ENCODE data around the gene RGP1. TPM values are rescaled to one million over a fixed set of nuclear protein-coding genes. Genes with fewer than 3 reads are reported as not detected.
A peak's percentile ranks its signal among the peaks of the same experiment; 100 is the strongest.

RGP1 gene
- total RNA-seq, 2 experiments from 2014 or later: 26.9 to 29.1 TPM

GRCh38 chr9:35738924-35739323, 10.2 kb upstream of the RGP1 start:
- Mint-ChIP-seq H3K4me1 (peaks cover 22% of the 10 kb centered on the region), H3K36me3 (peaks cover 22% of the 10 kb centered on the region), H3K9me3 (no peaks in the 10 kb centered on the region), H3K27me3 (no peaks in the 10 kb centered on the region), H3K4me3 (no peak overlapping the region), H3K27ac (peak overlapping the region; percentile 43)
- no peak for DNase-seq
- POLR2A ChIA-PET: no interaction called here
- ATAC-seq (ENCODE audit: low read depth): no peak

GRCh38 chr9:35740243-35740642, 8.8 kb upstream of the RGP1 start:
- H3K9me3 Mint-ChIP-seq: no peaks in the 10 kb centered on the region
- ATAC-seq (ENCODE audit: low read depth): no peak
- no peak overlapping the region for H3K4me3 Mint-ChIP-seq
- H3K36me3 Mint-ChIP-seq: peaks cover 23% of the 10 kb centered on the region
- POLR2A ChIA-PET: interaction anchor here (1.6 to 2.3 kb wide), 2 partner anchors 8 to 9 kb away, joined by 9 to 13 read pairs; partner anchors contain the start of genes CREB3, GBA2, RGP1 and TLN1
- H3K4me1 Mint-ChIP-seq: peaks cover 23% of the 10 kb centered on the region
- no peak overlapping the region for H3K27ac Mint-ChIP-seq
- no peak for DNase-seq
- no peaks in the 10 kb centered on the region for H3K27me3 Mint-ChIP-seq

DNA sequence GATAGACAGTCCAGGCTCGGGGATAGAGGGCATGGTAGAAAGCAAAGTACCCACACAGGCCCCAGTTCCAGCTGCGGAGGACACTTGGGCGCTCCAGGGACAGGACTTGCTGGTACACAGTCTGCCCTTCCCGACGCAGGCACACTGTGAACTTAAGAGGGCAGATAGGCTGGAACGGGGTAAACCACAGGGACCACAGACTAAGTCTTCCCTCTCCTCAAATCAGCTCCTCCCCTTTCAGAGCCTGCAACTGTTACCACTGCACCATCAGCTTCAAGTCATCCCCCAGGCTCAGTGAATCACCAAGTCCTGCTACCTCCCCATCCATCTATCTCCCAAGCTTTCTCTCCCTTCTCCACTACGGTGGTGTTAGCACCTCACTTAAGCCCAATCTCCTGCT, 7.3 kb upstream of the RGP1 start:
- H3K4me1 Mint-ChIP-seq: peaks cover 25% of the 10 kb centered on the region
- peaks cover 22% of the 10 kb centered on the region for H3K36me3 Mint-ChIP-seq
- H3K9me3 Mint-ChIP-seq: no peaks in the 10 kb centered on the region
- H3K4me3 Mint-ChIP-seq: no peak overlapping the region
- H3K27ac Mint-ChIP-seq: no peak overlapping the region
- POLR2A ChIA-PET: interaction anchor here (0.6 to 2.3 kb wide), 4 partner anchors 10 to 125 kb away, joined by 3 to 13 read pairs (median 3); partner anchors contain the start of genes CREB3 and TLN1
- ATAC-seq (ENCODE audit: low read depth) (peak; percentile 64), DNase-seq (no peak)
- no peaks in the 10 kb centered on the region for H3K27me3 Mint-ChIP-seq

DNA sequence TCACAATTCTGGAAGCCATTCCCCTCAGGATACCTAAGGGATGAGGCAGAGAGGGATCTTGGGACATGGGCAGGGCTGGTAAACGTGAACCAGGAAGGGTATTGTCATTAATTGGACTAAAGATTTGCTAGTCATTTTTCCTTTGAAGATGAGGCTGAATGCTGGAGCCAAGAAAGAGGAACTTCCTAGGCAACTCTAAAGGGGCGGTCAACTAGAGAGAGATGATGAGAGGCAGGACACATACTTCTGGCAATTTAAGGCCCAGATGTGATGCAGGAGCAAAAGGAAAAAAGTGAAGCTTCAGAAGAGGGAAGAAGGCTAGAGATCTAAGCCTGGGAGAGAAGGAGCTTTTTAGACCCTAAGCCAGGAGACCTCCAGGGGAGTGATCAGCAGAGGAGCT, 5.6 kb upstream of the RGP1 start:
- Mint-ChIP-seq H3K9me3 (no peaks in the 10 kb centered on the region), H3K27ac (no peak overlapping the region), H3K4me3 (no peak overlapping the region), H3K4me1 (peaks cover 37% of the 10 kb centered on the region), H3K27me3 (no peaks in the 10 kb centered on the region), H3K36me3 (peaks cover 23% of the 10 kb centered on the region)
- ATAC-seq (ENCODE audit: low read depth): no peak
- POLR2A ChIA-PET: no interaction called here
- no peak for DNase-seq

GRCh38 chr9:35743880-35744518, 5.1 kb upstream of the RGP1 start:
- H3K27ac Mint-ChIP-seq: no peak overlapping the region
- DNase-seq (no peak), ATAC-seq (ENCODE audit: low read depth) (no peak)
- H3K27me3 Mint-ChIP-seq: no peaks in the 10 kb centered on the region
- H3K4me3 Mint-ChIP-seq: no peak overlapping the region
- POLR2A ChIA-PET: no interaction called here
- H3K36me3 Mint-ChIP-seq: peaks cover 17% of the 10 kb centered on the region
- H3K9me3 Mint-ChIP-seq: no peaks in the 10 kb centered on the region
- peaks cover 37% of the 10 kb centered on the region for H3K4me1 Mint-ChIP-seq

DNA sequence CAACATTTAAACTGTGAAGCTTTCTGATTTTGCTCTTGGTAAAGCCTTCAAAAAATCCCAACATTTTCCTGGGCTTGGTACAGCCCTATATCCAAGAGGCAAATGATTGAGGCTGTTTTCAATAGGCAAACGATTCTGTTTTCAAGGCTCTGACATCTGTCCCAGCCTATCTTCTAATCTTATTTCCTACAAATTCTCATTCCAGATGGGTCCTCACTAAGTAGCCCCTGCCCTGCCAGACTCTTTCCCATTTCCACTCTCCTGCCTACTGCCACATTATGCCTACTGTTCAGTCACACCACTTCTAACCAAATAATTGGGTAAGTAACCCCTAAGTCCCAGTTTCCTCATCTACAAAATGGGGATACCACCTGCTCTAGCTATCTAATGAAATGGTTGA, 3.5 kb upstream of the RGP1 start:
- Mint-ChIP-seq H3K4me3 (peak overlapping the region; percentile 58), H3K9me3 (no peaks in the 10 kb centered on the region), H3K27me3 (no peaks in the 10 kb centered on the region), H3K4me1 (peaks cover 44% of the 10 kb centered on the region), H3K36me3 (peaks cover 17% of the 10 kb centered on the region), H3K27ac (no peak overlapping the region)
- POLR2A ChIA-PET: interaction anchor here (1.8 kb wide), 1 partner anchor 13 kb away, joined by 4 read pairs; the partner anchor contains the start of genes CREB3 and TLN1
- DNase-seq (no peak), ATAC-seq (ENCODE audit: low read depth) (no peak)

- POLR2A ChIA-PET: interaction anchor here (1.8 kb wide), 1 partner anchor 14 kb away, joined by 4 read pairs; the partner anchor contains the start of genes CREB3 and TLN1
- ATAC-seq (ENCODE audit: low read depth): no peak
- Mint-ChIP-seq H3K4me1 (peaks cover 45% of the 10 kb centered on the region), H3K27ac (no peak overlapping the region), H3K9me3 (no peaks in the 10 kb centered on the region), H3K4me3 (peak overlapping the region; percentile 88), H3K36me3 (peaks cover 19% of the 10 kb centered on the region), H3K27me3 (no peaks in the 10 kb centered on the region)
- DNase-seq: no peak
Measured at GRCh38 chr9:35746583-35746982, 2.5 kb upstream of the RGP1 start.

DNA sequence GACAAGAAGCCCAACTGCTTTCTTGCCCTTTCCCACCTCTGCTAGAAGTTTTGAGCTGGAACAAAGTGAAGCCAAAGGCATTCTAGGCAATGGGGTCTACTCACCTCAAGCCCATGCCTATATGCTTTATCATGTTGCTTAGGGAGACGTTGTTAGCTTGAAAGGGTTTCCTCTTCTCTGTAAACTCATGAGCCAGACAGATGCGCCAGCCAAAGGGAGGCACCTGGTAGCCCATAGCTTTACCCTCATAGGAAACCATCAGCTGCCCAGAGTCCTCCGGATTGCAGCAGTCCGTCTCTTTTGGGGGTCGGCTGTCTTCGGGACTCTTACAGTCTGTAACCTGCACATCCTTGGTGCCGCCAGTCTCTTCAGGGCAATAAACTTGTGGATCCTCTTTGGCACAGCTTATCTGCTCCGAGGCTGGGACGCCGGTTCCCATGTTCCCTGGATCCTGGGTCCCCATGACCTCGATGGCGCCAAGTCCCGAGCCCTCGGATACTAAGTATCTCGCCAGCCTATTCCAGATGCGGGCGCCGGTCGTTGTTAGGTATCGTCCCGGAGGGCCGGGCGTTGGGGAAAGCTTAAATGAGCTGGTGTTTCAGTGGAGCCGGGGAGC, 737 bp upstream of the RGP1 start:
- Mint-ChIP-seq H3K4me1 (peaks cover 33% of the 10 kb centered on the region), H3K36me3 (peaks cover 23% of the 10 kb centered on the region), H3K27me3 (no peaks in the 10 kb centered on the region), H3K4me3 (peak overlapping the region; percentile 88), H3K27ac (peak overlapping the region; percentile 73), H3K9me3 (no peaks in the 10 kb centered on the region)
- DNase-seq: no peak
- ATAC-seq (ENCODE audit: low read depth): no peak
- POLR2A ChIA-PET: interaction anchor here (0.5 to 3.3 kb wide), 17 partner anchors 8 to 144 kb away, joined by 3 to 53 read pairs (median 7); partner anchors contain the start of genes CCDC107, CREB3, RMRP and SPAG8

- Mint-ChIP-seq H3K4me1 (peaks cover 32% of the 10 kb centered on the region), H3K4me3 (peak overlapping the region; percentile 94), H3K36me3 (peaks cover 23% of the 10 kb centered on the region), H3K27ac (peak overlapping the region; percentile 91), H3K9me3 (no peaks in the 10 kb centered on the region), H3K27me3 (no peaks in the 10 kb centered on the region)
- POLR2A ChIA-PET: interaction anchor here (0.5 to 3.3 kb wide), 18 partner anchors 9 to 737 kb away, joined by 3 to 53 read pairs (median 5); partner anchors contain the start of genes ARHGEF39, CCDC107, CREB3 and HINT2
- no peak for DNase-seq
- peak; percentile 64 for ATAC-seq (ENCODE audit: low read depth)
Measured at GRCh38 chr9:35749515-35750255, 598 bp downstream of the RGP1 start.

DNA sequence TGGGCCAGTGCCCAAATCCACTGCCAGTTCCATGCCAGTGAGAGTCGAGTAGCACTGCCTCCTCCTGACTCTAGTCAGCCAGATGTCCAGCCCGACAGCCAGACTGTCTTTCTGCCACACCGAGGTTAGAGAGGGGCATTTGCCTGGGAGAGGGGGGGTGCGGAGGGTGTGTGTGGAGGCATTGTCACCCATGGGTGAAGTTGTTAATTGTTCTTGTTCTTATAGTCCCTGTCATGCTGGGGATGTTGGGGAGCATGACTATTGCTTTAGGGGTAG, 1.1 kb downstream of the RGP1 start:
- peaks cover 30% of the 10 kb centered on the region for H3K4me1 Mint-ChIP-seq
- peaks cover 21% of the 10 kb centered on the region for H3K36me3 Mint-ChIP-seq
- no peaks in the 10 kb centered on the region for H3K27me3 Mint-ChIP-seq
- H3K9me3 Mint-ChIP-seq: no peaks in the 10 kb centered on the region
- H3K27ac Mint-ChIP-seq: peak overlapping the region; percentile 91
- peak overlapping the region; percentile 94 for H3K4me3 Mint-ChIP-seq
- no peak for ATAC-seq (ENCODE audit: low read depth)
- POLR2A ChIA-PET: interaction anchor here (0.8 to 3.3 kb wide), 12 partner anchors 15 to 145 kb away, joined by 3 to 53 read pairs (median 6); partner anchors contain the start of genes ARHGEF39, CCDC107, CREB3 and HINT2
- DNase-seq: no peak

- DNase-seq (no peak), ATAC-seq (ENCODE audit: low read depth) (no peak)
- Mint-ChIP-seq H3K4me1 (peaks cover 25% of the 10 kb centered on the region), H3K9me3 (no peaks in the 10 kb centered on the region), H3K4me3 (no peak overlapping the region), H3K36me3 (peaks cover 17% of the 10 kb centered on the region), H3K27me3 (no peaks in the 10 kb centered on the region), H3K27ac (no peak overlapping the region)
- POLR2A ChIA-PET: no interaction called here
Measured at GRCh38 chr9:35753466-35753865, 4.4 kb downstream of the RGP1 start.

DNA sequence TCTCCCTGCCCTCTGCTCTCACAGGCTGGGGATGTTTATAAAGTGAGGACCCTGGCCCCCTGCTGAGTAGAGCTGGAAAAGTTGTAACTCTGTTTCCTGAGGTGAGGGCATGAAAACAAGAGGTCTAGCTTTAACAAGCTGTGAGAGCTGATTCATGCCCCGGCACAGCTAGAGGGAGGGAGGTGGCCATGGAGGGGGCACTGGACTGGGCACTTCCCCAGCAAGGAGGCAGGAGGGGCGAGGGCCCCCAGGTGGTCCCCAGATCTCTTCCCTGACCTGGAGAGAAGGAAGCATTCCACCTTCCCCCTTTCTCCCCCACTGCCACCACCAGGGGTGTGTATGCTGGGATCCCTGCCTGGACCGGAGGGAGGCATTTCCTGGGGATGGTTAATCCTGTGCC, 5.2 kb downstream of the RGP1 start, which contains the start of gene MSMP:
Gene MSMP, minus strand, starts transcription at position 13 of the 400 bp plus-strand sequence. CDS start 147 bp downstream, outside the sequence.
- ATAC-seq (ENCODE audit: low read depth) (no peak), DNase-seq (no peak)
- no peak within 1 kb of the TSS for H3K4me3 Mint-ChIP-seq
- peaks cover 31% of the 10 kb centered on the region for H3K4me1 Mint-ChIP-seq
- POLR2A ChIA-PET: no interaction called here
- H3K36me3 Mint-ChIP-seq: peaks cover 17% of the 10 kb centered on the region
- H3K27me3 Mint-ChIP-seq: no peaks in the 10 kb centered on the region
- no peak within 1 kb of the TSS for H3K27ac Mint-ChIP-seq
- H3K9me3 Mint-ChIP-seq: no peaks in the 10 kb centered on the region

DNA sequence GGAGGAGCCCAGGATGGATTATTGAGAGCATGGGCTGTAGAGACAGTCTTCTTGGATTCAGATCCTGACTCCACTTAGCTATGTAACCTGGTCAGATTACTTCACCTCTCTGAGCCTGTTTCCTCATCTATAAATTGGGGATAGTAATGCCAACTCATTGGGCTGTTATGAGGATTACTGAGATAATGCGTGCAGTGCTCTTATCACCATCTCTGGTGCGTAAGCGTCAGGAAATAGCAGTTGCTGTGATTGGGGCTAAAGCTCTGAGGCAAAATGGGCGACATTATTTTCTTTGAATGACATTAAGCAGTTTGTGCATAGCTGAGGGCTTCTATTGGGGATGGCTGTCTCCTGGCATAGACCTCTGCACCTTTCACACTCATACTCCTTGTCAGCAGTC, 6.0 kb downstream of the RGP1 start:
- no peaks in the 10 kb centered on the region for H3K9me3 Mint-ChIP-seq
- no peaks in the 10 kb centered on the region for H3K27me3 Mint-ChIP-seq
- H3K27ac Mint-ChIP-seq: no peak overlapping the region
- no peak for ATAC-seq (ENCODE audit: low read depth)
- H3K36me3 Mint-ChIP-seq: peaks cover 17% of the 10 kb centered on the region
- no peak overlapping the region for H3K4me3 Mint-ChIP-seq
- no peak for DNase-seq
- POLR2A ChIA-PET: no interaction called here
- H3K4me1 Mint-ChIP-seq: peaks cover 32% of the 10 kb centered on the region

All from activated naive CD8-positive, alpha-beta T cell treated with anti-CD3 and anti-CD28 coated beads, Interleukin-2, amount 10 ng/mL, durations not matched to agents 7 days and 5 days (primary cell).